HepG2 (cell line): ENCODE measurements around the gene SPTBN5. TPM values are rescaled to one million over a fixed set of nuclear protein-coding genes. Genes with fewer than 3 reads are reported as not detected.

Experiments
- ATAC-seq: fragments of 200-7000 bp; cut with Tn5 transposase; 3 replicates; pipeline ENCODE4 v1.9.1; 2020; ENCODE audit warnings: mild to moderate bottlenecking, moderate library complexity
- BruUV-seq: library from RNA; stranded (reverse); fragments of 400-500 nt; replicated peaks from 2 replicates; lab custom pipeline; 2021; lab: Mats Ljungman, UMichigan
- CTCF ChIA-PET: fragments of 300-600 bp; formaldehyde crosslinking; extraction: SDS; loops from one replicate; lab custom pipeline; 2021; ENCODE audit warnings: low total read pairs, inconsistent platforms, low intra/inter-chr PET ratio; lab: Yijun Ruan, JAX
- POLR2A ChIA-PET: fragments of 350-600 bp; sonication (Branson Sonifier 250); formaldehyde crosslinking; loops from one replicate; lab custom pipeline; 2020; ENCODE audit warnings: antibody characterized with exemption, inconsistent platforms; lab: Yijun Ruan, JAX
- DNase-seq: peaks from one replicate; pipeline ENCODE4 v3.0.0-alpha.2; 2015; ENCODE audit warnings: low spot score
- FAIRE-seq: peaks from 3 replicates; lab custom pipeline; 2011; peaks lifted over from hg19 to GRCh38; lab: Jason Lieb, UNC
- H2AFZ ChIP-seq: one replicate; pipeline ENCODE4 v1.6.1; 2011; ENCODE audit warnings: low read length, inconsistent platforms
- H3K27ac ChIP-seq: fragments of 300-600 bp; 3 replicates; pipeline ENCODE4 v1.8.0; 2011; ENCODE audit warnings: mixed run types, mild to moderate bottlenecking, mixed read lengths, low read length, inconsistent platforms; ENCODE audit not compliant: insufficient read depth; ENCODE audit errors: extremely low read length
- H3K27me3 ChIP-seq, 2 experiments: fragments of 200-600 bp in 1 of 2; 2 replicates in 1 of 2; 3 replicates in 1 of 2; pipeline versions ENCODE4 v1.6.0 to v1.8.0; 2011; ENCODE audit warnings: low read length in 2 of 2, mild to moderate bottlenecking in 2 of 2, moderate library complexity in 2 of 2, inconsistent platforms in 1 of 2; ENCODE audit not compliant: insufficient read depth in 2 of 2, control insufficient read depth in 1 of 2
- H3K36me3 ChIP-seq, 2 experiments: fragments of 200-600 bp in 1 of 2; replicated peaks in 1 of 2; 2 replicates in 1 of 2; 3 replicates in 1 of 2; pipeline versions ENCODE4 v1.5.1 to v1.8.0; 2011; ENCODE audit warnings: low read length in 2 of 2, inconsistent platforms in 1 of 2; ENCODE audit not compliant: insufficient read depth in 2 of 2, control insufficient read depth in 1 of 2
- H3K4me1 ChIP-seq: 2 replicates; pipeline ENCODE4 v1.5.1; 2012; ENCODE audit warnings: low read length, inconsistent platforms; ENCODE audit not compliant: insufficient read depth
- H3K4me2 ChIP-seq: 2 replicates; pipeline ENCODE4 v1.6.0; 2011; ENCODE audit warnings: low read depth, low read length, inconsistent platforms
- H3K4me3 ChIP-seq, 3 experiments: fragments of 200-600 bp in 1 of 3; sonication (generic), shearing (Covaris generic) in 1 of 3; replicated peaks in 1 of 3; 2 replicates each; pipeline ENCODE4 v1.5.1; 2011 to 2016; ENCODE audit warnings: low read length in 3 of 3, inconsistent platforms in 2 of 3, low read depth in 2 of 3, mild to moderate bottlenecking in 2 of 3, control low read depth in 1 of 3, mixed read lengths in 1 of 3; ENCODE audit not compliant: insufficient read depth in 1 of 3
- H3K79me2 ChIP-seq: one replicate; pipeline ENCODE4 v1.6.1; 2011; ENCODE audit warnings: low read length, inconsistent platforms; ENCODE audit not compliant: insufficient read depth
- H3K9ac ChIP-seq: 2 replicates; pipeline ENCODE4 v1.6.0; 2011; ENCODE audit warnings: mild to moderate bottlenecking, low read depth, low read length, inconsistent platforms; ENCODE audit not compliant: insufficient read depth
- H3K9me3 ChIP-seq: 2 replicates; pipeline ENCODE4 v1.5.1; 2012; ENCODE audit warnings: mild to moderate bottlenecking, low read length
- H4K20me1 ChIP-seq: 2 replicates; pipeline ENCODE4 v1.6.0; 2011; ENCODE audit warnings: inconsistent platforms, mild to moderate bottlenecking, low read length, moderate library complexity; ENCODE audit not compliant: insufficient read depth
- CEBPZ ChIP-seq: IDR thresholded peaks from 2 replicates; pipeline ENCODE4 v1.6.1; 2012; ENCODE audit warnings: low read length, improper control_type of control experiment
- HBP1 ChIP-seq: IDR thresholded peaks from 2 replicates; pipeline ENCODE4 v1.6.1; 2016; ENCODE audit warnings: low read depth, control low read depth
- HIC2 ChIP-seq: sonication (generic); formaldehyde crosslinking; IDR thresholded peaks from 2 replicates; pipeline ENCODE4 v1.9.0; 2022; ENCODE audit warnings: low read depth, missing genetic modification reagents
- HOMEZ ChIP-seq: IDR thresholded peaks from 2 replicates; pipeline ENCODE4 v1.6.1; 2016; ENCODE audit warnings: low read depth
- HOXA9 ChIP-seq: sonication (generic); formaldehyde crosslinking; IDR thresholded peaks from 2 replicates; pipeline ENCODE4 v1.8.1; 2022; ENCODE audit warnings: missing genetic modification reagents, mild to moderate bottlenecking, moderate library complexity, borderline replicate concordance
- IKZF4 ChIP-seq: sonication (generic); formaldehyde crosslinking; IDR thresholded peaks from 2 replicates; pipeline ENCODE4 v1.5.1; 2020; ENCODE audit warnings: borderline replicate concordance, mild to moderate bottlenecking, low read depth, missing genetic modification reagents; ENCODE audit errors: not compliant biosample characterization
- JUN ChIP-seq: sonication (generic); formaldehyde crosslinking; IDR thresholded peaks from 2 replicates; pipeline ENCODE4 v1.4.0; 2020; ENCODE audit warnings: mild to moderate bottlenecking, missing genetic modification reagents
- MED1 ChIP-seq: sonication (generic); formaldehyde crosslinking; IDR thresholded peaks from 2 replicates; pipeline ENCODE4 v1.4.0; 2020; ENCODE audit warnings: missing genetic modification reagents
- MEIS1 ChIP-seq: sonication (generic); formaldehyde crosslinking; IDR thresholded peaks from 2 replicates; pipeline ENCODE4 v1.9.0; 2021; ENCODE audit warnings: mild to moderate bottlenecking, missing genetic modification reagents, moderate library complexity, borderline replicate concordance
- NR2F2 ChIP-seq: IDR thresholded peaks from 2 replicates; pipeline ENCODE4 v1.6.1; 2012; ENCODE audit warnings: low read depth, inconsistent platforms, borderline replicate concordance
- ONECUT2 ChIP-seq: sonication (generic); formaldehyde crosslinking; IDR thresholded peaks from 2 replicates; pipeline ENCODE4 v1.4.0; 2020; ENCODE audit warnings: missing genetic modification reagents
- SIX1 ChIP-seq: sonication (generic); formaldehyde crosslinking; IDR thresholded peaks from 2 replicates; pipeline ENCODE4 v1.4.0; 2020; ENCODE audit warnings: missing genetic modification reagents, borderline replicate concordance
- SP140L ChIP-seq: sonication (generic); formaldehyde crosslinking; IDR thresholded peaks from 2 replicates; pipeline ENCODE4 v1.4.0; 2020; ENCODE audit warnings: missing genetic modification reagents, borderline replicate concordance
- WIZ ChIP-seq: sonication (generic); formaldehyde crosslinking; IDR thresholded peaks from 2 replicates; pipeline ENCODE4 v1.5.1; 2020; ENCODE audit warnings: mild to moderate bottlenecking, missing genetic modification reagents
- ZNF264 ChIP-seq: sonication (generic); formaldehyde crosslinking; IDR thresholded peaks from 2 replicates; pipeline ENCODE4 v1.4.0; 2020; ENCODE audit warnings: missing genetic modification reagents
- ZNF720 ChIP-seq: sonication (generic); formaldehyde crosslinking; IDR thresholded peaks from 2 replicates; pipeline ENCODE4 v1.4.0; 2020; ENCODE audit warnings: missing genetic modification reagents
- ZNF775 ChIP-seq: sonication (generic); formaldehyde crosslinking; IDR thresholded peaks from 2 replicates; pipeline ENCODE4 v1.4.0; 2020; ENCODE audit warnings: missing genetic modification reagents, mild to moderate bottlenecking, moderate library complexity, borderline replicate concordance
- ZNF839 ChIP-seq: sonication (generic); formaldehyde crosslinking; IDR thresholded peaks from 2 replicates; pipeline ENCODE4 v1.4.0; 2020; ENCODE audit warnings: missing genetic modification reagents, mild to moderate bottlenecking, borderline replicate concordance
- WGBS: methylation state at CpG from one replicate; pipeline ENCODE4 v1.1.6; 2017; ENCODE audit warnings: low lambda C conversion rate; 5-methylcytosine and 5-hydroxymethylcytosine counted together
- in situ Hi-C: cut with HindIII; loops from 2 replicates; pipeline ENCODE4 v1.10.0; 2017; ENCODE audit warnings: low pct_unique_long_range_greater_than_20kb; ENCODE audit not compliant: extremely low pct_ligation_motif_present
- intact Hi-C: fragments of 100-400 bp; cut with micrococcal nuclease; formaldehyde crosslinking; loops from one replicate; pipeline ENCODE4 v1.10.0; 2022; ENCODE audit not compliant: unreplicated experiment
- polyA plus RNA-seq, 8 experiments: library from polyadenylated mRNA; depleted of rRNA in 3 of 8; stranded (reverse) in 7 of 8; unstranded in 1 of 8; fragments of >200 nt; fragmentation: Illumina TruSeq in 4 of 8; extraction: Trizol in 4 of 8; gene quantifications; 2 replicates each; pipeline versions ENCODE4 v1.2.1 to v1.2.3, GENCODE V29; 2011 to 2016; ENCODE audit warnings: low read depth in 4 of 8, missing spikeins in 1 of 8, mixed read lengths in 1 of 8; ENCODE audit not compliant: insufficient read depth in 1 of 8
- total RNA-seq, 5 experiments: library from RNA; depleted of rRNA; stranded (reverse); fragments of >200 nt; fragmentation: Illumina TruSeq; extraction: Trizol; gene quantifications; 2 replicates each; pipeline ENCODE4 v1.2.3, GENCODE V29; 2016; ENCODE audit warnings: low read depth in 1 of 5

The SPTBN5 gene
- total and polyA plus RNA-seq, 2 of the 13 experiments (the other 11 are each of a cell fraction or from before 2014, with no cell fraction given) = 0.01 to 0.07 TPM

- H4K20me1 ChIP-seq = no peaks in the 10 kb centered on the region
- no peaks in the 10 kb centered on the region; a peak in 1 of 5 replicates for H3K27me3 ChIP-seq
- 93% methylated on average over 3 of the region's 3 CpGs for WGBS
- peaks cover 1 to 5% of the 10 kb centered on the region in 2 experiments; a peak in 1 of 5 replicates for H3K36me3 ChIP-seq
- intact Hi-C loops (no loop called here), in situ Hi-C loops (no loop called here)
- H3K9ac ChIP-seq = no peak overlapping the region
- no peaks in the 10 kb centered on the region for H3K9me3 ChIP-seq
- no peak overlapping the region for H3K27ac ChIP-seq
- H2AFZ ChIP-seq = no peak overlapping the region
- peaks cover 18% of the 10 kb centered on the region for H3K4me1 ChIP-seq
- ChIA-PET CTCF (no interaction called here), POLR2A (no interaction called here)
- no peak for DNase-seq
- no peaks in the 10 kb centered on the region for H3K79me2 ChIP-seq
- H3K4me2 ChIP-seq = no peak overlapping the region
- no peak for FAIRE-seq
- no peak overlapping the region for H3K4me3 ChIP-seq
- ATAC-seq = no peak
- BruUV-seq = no TSS peak
- TF ChIP-seq ZNF264 (CRISPR knock-in tag) (no peak), ZNF775 (no peak), HIC2 (no peak), JUN (no peak), HBP1 (CRISPR knock-in tag) (no peak), MEIS1 (CRISPR knock-in tag) (no peak), NR2F2 (no peak), IKZF4 (CRISPR knock-in tag) (no peak), ZNF720 (CRISPR knock-in tag) (no peak), SP140L (CRISPR knock-in tag) (no peak), HOMEZ (no peak), ONECUT2 (CRISPR knock-in tag) (no peak), HOXA9 (CRISPR knock-in tag) (no peak), WIZ (no peak), MED1 (CRISPR knock-in tag) (no peak), ZNF839 (CRISPR knock-in tag) (no peak), CEBPZ (no peak), SIX1 (CRISPR knock-in tag) (no peak)
Measured at GRCh38 chr15:41832875-41833274, 61.0 kb downstream of the SPTBN5 start.
